Neural progenitor cell (in vitro differentiated cells): Measurements from ENCODE around the gene ZNF782. TPM values are rescaled to one million over a fixed set of nuclear protein-coding genes. Genes with fewer than 3 reads are reported as not detected.
"Not testable (repeated sequence)": the region's sequence is repeated elsewhere in the genome, so short reads cannot be mapped to it uniquely, and the experiment has no call there.

Source experiments
- DNase-seq: peaks from one replicate; pipeline ENCODE4 v3.0.0-alpha.2; 2016; ENCODE audit warnings: low spot score
- H2AFZ ChIP-seq: fragments of 200-600 bp; sonication (generic); replicated peaks from 2 replicates; pipeline ENCODE4 v1.6.1; 2016; ENCODE audit warnings: antibody characterized with exemption
- H3F3A ChIP-seq: fragments of 200-600 bp; sonication (generic); 2 replicates; pipeline ENCODE4 v1.6.1; 2016; ENCODE audit warnings: antibody characterized with exemption, low read depth
- H3K27ac ChIP-seq: fragments of 200-600 bp; sonication (generic); 2 replicates; pipeline ENCODE4 v1.5.1; 2016; ENCODE audit warnings: mild to moderate bottlenecking
- H3K27me3 ChIP-seq: fragments of 200-600 bp; sonication (generic); 2 replicates; pipeline ENCODE4 v1.6.1; 2016; ENCODE audit warnings: mild to moderate bottlenecking, moderate library complexity
- H3K36me3 ChIP-seq: fragments of 200-600 bp; sonication (generic); 2 replicates; pipeline ENCODE4 v1.5.1; 2016
- H3K4me1 ChIP-seq: fragments of 200-600 bp; sonication (generic); 2 replicates; pipeline ENCODE4 v1.6.1; 2016; ENCODE audit warnings: mixed run types
- H3K4me2 ChIP-seq: fragments of 200-600 bp; sonication (generic); 2 replicates; pipeline ENCODE4 v1.6.1; 2016
- H3K4me3 ChIP-seq: fragments of 200-600 bp; sonication (generic); 2 replicates; pipeline ENCODE4 v1.5.1; 2016
- H3K79me2 ChIP-seq: fragments of 200-600 bp; sonication (generic); 2 replicates; pipeline ENCODE4 v1.6.1; 2016; ENCODE audit warnings: low read depth
- H3K9ac ChIP-seq: fragments of 200-600 bp; sonication (generic); 2 replicates; pipeline ENCODE4 v1.6.1; 2016
- H3K9me3 ChIP-seq: fragments of 200-600 bp; sonication (generic); 2 replicates; pipeline ENCODE4 v1.5.1; 2016; ENCODE audit warnings: low read depth
- H4K20me1 ChIP-seq: fragments of 200-600 bp; sonication (generic); 2 replicates; pipeline ENCODE4 v1.6.1; 2016; ENCODE audit warnings: low read depth
- H3K27ac Mint-ChIP-seq: 3 replicates; pipeline ENCODE4 v1.8.0; 2021; ENCODE audit warnings: mixed read lengths
- H3K27me3 Mint-ChIP-seq: 2 replicates; pipeline ENCODE4 v1.8.0; 2022; ENCODE audit warnings: low read depth, mild to moderate bottlenecking, inconsistent platforms, moderate library complexity, mixed read lengths; ENCODE audit not compliant: insufficient read depth
- H3K36me3 Mint-ChIP-seq: 3 replicates; pipeline ENCODE4 v1.8.0; 2021; ENCODE audit warnings: mixed read lengths
- H3K4me1 Mint-ChIP-seq: 3 replicates; pipeline ENCODE4 v1.8.0; 2021; ENCODE audit warnings: mixed read lengths
- H3K4me3 Mint-ChIP-seq: 3 replicates; pipeline ENCODE4 v1.8.0; 2021; ENCODE audit warnings: mild to moderate bottlenecking, moderate library complexity, mixed read lengths
- H3K9me3 Mint-ChIP-seq: 3 replicates; pipeline ENCODE4 v1.8.0; 2020; ENCODE audit warnings: mixed read lengths
- EZH2 ChIP-seq: fragments of 200-600 bp; sonication (generic); IDR thresholded peaks from 2 replicates; pipeline ENCODE4 v1.6.1; 2017; ENCODE audit warnings: antibody characterized with exemption, mild to moderate bottlenecking, moderate library complexity
- EZH2phosphoT487 ChIP-seq: fragments of 200-600 bp; sonication (generic); IDR thresholded peaks from 2 replicates; pipeline ENCODE4 v1.6.1; 2017; ENCODE audit warnings: antibody characterized with exemption
- total RNA-seq: library from RNA; depleted of rRNA; stranded (reverse); fragments of >200 nt; gene quantifications from 2 replicates; pipeline ENCODE4 v1.2.3, GENCODE V29; 2015; ENCODE audit warnings: low replicate concordance
- TF ChIP-seq, protein P1 (sequence below): fragments of 200-600 bp; sonication (generic); IDR thresholded peaks from 2 replicates; pipeline ENCODE4 v1.5.1; 2017; ENCODE audit warnings: antibody characterized with exemption, mild to moderate bottlenecking

ZNF782 gene
- total RNA-seq, 1 donor from 2014 or later = 7.8 TPM

- Histone ChIP-seq H3K9ac (no peak overlapping the region), H3K27me3 (no peaks in the 10 kb centered on the region), H4K20me1 (no peaks in the 10 kb centered on the region), H2AFZ (no peak overlapping the region), H3K79me2 (no peaks in the 10 kb centered on the region), H3K4me1 (no peaks in the 10 kb centered on the region), H3F3A (no peaks in the 10 kb centered on the region), H3K4me3 (no peak overlapping the region), H3K36me3 (peaks cover 11% of the 10 kb centered on the region), H3K27ac (no peak overlapping the region), H3K4me2 (no peak overlapping the region), H3K9me3 (peaks cover 47% of the 10 kb centered on the region)
- Mint-ChIP-seq H3K4me3 (no peak overlapping the region), H3K36me3 (peaks cover 46% of the 10 kb centered on the region), H3K27me3 (peaks cover 2% of the 10 kb centered on the region), H3K4me1 (no peaks in the 10 kb centered on the region), H3K27ac (no peak overlapping the region), H3K9me3 (peaks cover 77% of the 10 kb centered on the region)
- no peak for DNase-seq
- TF ChIP-seq, protein P1, sequence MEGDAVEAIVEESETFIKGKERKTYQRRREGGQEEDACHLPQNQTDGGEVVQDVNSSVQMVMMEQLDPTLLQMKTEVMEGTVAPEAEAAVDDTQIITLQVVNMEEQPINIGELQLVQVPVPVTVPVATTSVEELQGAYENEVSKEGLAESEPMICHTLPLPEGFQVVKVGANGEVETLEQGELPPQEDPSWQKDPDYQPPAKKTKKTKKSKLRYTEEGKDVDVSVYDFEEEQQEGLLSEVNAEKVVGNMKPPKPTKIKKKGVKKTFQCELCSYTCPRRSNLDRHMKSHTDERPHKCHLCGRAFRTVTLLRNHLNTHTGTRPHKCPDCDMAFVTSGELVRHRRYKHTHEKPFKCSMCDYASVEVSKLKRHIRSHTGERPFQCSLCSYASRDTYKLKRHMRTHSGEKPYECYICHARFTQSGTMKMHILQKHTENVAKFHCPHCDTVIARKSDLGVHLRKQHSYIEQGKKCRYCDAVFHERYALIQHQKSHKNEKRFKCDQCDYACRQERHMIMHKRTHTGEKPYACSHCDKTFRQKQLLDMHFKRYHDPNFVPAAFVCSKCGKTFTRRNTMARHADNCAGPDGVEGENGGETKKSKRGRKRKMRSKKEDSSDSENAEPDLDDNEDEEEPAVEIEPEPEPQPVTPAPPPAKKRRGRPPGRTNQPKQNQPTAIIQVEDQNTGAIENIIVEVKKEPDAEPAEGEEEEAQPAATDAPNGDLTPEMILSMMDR = no peak
- TF ChIP-seq EZH2phosphoT487 = no peak
- no peak for TF ChIP-seq EZH2
Observed at GRCh38 chr9:96813607-96814006, 40.7 kb downstream of the ZNF782 start.

GRCh38 chr9:96798959-96799358, 55.4 kb downstream of the ZNF782 start:
- H3K27me3 ChIP-seq, H3K27ac Mint-ChIP-seq, DNase-seq, H3K4me3 Mint-ChIP-seq, H3K79me2 ChIP-seq, H2AFZ ChIP-seq, H3K4me2 ChIP-seq, H3K36me3 ChIP-seq, H3K4me1 Mint-ChIP-seq, H4K20me1 ChIP-seq, H3K27ac ChIP-seq, H3F3A ChIP-seq, H3K4me3 ChIP-seq, H3K9ac ChIP-seq, H3K27me3 Mint-ChIP-seq, H3K4me1 ChIP-seq: not testable (repeated sequence)
- peaks cover 37% of the 10 kb centered on the region for H3K36me3 Mint-ChIP-seq
- peaks cover 59% of the 10 kb centered on the region for H3K9me3 Mint-ChIP-seq
- H3K9me3 ChIP-seq = peaks cover 24% of the 10 kb centered on the region

GRCh38 chr9:96784021-96784420, 70.3 kb downstream of the ZNF782 start:
- Histone ChIP-seq H3F3A (peaks cover 6% of the 10 kb centered on the region), H3K79me2 (no peaks in the 10 kb centered on the region), H3K4me3 (no peak overlapping the region), H3K9ac (no peak overlapping the region), H3K27ac (no peak overlapping the region), H3K9me3 (no peaks in the 10 kb centered on the region), H3K4me2 (no peak overlapping the region), H3K4me1 (peaks cover 10% of the 10 kb centered on the region), H3K36me3 (no peaks in the 10 kb centered on the region), H2AFZ (no peak overlapping the region), H4K20me1 (no peaks in the 10 kb centered on the region), H3K27me3 (no peaks in the 10 kb centered on the region)
- Mint-ChIP-seq H3K27ac (no peak overlapping the region), H3K36me3 (peaks cover 22% of the 10 kb centered on the region), H3K4me1 (peaks cover 2% of the 10 kb centered on the region), H3K9me3 (peaks cover 30% of the 10 kb centered on the region), H3K27me3 (peaks cover 6% of the 10 kb centered on the region), H3K4me3 (no peak overlapping the region)
- TF ChIP-seq, protein P1 = no peak
- no peak for TF ChIP-seq EZH2phosphoT487
- no peak for TF ChIP-seq EZH2
- DNase-seq = no peak

DNA sequence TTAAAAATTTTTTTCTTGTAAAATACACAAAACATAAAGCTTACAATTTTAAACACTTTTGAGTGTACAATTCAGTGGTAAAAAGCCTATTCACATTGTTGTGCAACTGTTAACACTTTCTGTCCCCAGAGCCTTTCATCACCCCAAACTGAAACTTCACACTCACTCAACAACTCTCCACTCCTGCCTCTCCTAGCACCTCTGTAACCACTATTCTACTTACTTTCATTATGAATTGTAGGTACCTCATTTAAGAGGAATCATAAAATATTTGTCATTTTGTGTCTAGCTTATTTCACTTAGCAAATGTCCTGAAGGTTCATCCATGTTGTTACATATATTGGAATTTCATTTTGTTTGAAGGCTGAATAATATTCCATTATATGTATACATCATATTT, 72.1 kb downstream of the ZNF782 start:
- H3K9me3 Mint-ChIP-seq = peaks cover 24% of the 10 kb centered on the region
- peaks cover 6% of the 10 kb centered on the region for H3F3A ChIP-seq
- H3K4me1 ChIP-seq = peaks cover 10% of the 10 kb centered on the region
- no peaks in the 10 kb centered on the region for H3K27me3 Mint-ChIP-seq
- H3K79me2 ChIP-seq = peaks cover 11% of the 10 kb centered on the region
- H3K36me3 Mint-ChIP-seq = peaks cover 16% of the 10 kb centered on the region
- H3K36me3 ChIP-seq = no peaks in the 10 kb centered on the region
- no peak for DNase-seq
- no peak overlapping the region for H3K4me3 ChIP-seq
- no peaks in the 10 kb centered on the region for H4K20me1 ChIP-seq
- H2AFZ ChIP-seq = no peak overlapping the region
- no peak overlapping the region for H3K4me3 Mint-ChIP-seq
- TF ChIP-seq EZH2 (no peak), EZH2phosphoT487 (no peak)
- TF ChIP-seq, protein P1 = no peak
- H3K9ac ChIP-seq = no peak overlapping the region
- H3K27ac ChIP-seq = no peak overlapping the region
- no peak overlapping the region for H3K27ac Mint-ChIP-seq
- H3K9me3 ChIP-seq = no peaks in the 10 kb centered on the region
- H3K27me3 ChIP-seq = no peaks in the 10 kb centered on the region
- peaks cover 9% of the 10 kb centered on the region for H3K4me1 Mint-ChIP-seq
- H3K4me2 ChIP-seq = no peak overlapping the region
